Stimulated activated CD4-positive, alpha-beta T cell treated with anti-CD3 and anti-CD28 coated beads, Interleukin-4, amount 100 ng/mL, for 4 hours (primary cell): ENCODE results near the gene PHKG1.
"Not testable (repeated sequence)": the region's sequence is repeated elsewhere in the genome, so short reads cannot be mapped to it uniquely, and the experiment has no call there.

Experiments used
- DNase-seq, 2 experiments: peaks; one replicate each; pipeline ENCODE4 v3.0.0-alpha.2; 2020

Gene PHKG1

DNA sequence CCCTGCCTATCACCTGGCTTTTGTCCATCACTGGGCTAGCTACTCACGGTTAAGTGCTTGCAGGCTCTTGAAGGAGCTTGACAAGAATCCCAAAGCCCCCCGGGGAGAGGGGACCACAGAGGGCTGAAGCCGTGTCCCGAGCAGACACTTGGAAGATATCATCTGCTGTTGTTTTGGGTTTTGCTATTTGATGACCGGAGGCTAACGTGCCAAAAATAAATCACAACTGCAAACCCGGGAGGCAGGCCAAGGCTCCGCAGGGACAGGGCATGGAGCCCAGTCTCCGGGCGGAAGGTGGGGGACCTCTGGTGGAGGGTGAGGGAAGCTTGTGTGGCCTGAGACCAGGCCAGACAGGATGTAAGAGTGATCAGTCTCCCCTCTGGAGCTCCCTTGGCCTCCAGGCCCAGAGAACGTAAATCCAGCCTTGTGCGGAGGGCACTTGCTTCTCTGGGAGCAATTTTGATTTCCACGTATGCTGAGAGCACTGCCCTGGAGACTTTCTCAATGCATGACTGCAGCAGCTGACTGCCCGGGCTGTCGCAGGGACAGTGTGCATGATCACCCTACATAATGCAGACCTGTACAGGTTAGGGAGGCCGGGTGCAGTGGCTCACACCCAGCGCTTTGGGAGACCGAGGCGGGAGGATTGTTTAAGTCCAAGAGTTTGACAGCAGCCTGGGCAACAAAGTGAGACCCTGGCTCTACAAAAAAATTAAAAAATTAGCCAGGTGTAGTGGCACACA is at the start of gene PHKG1:
Gene PHKG1, minus strand, starts transcription at position 164 of the 743 bp plus-strand sequence. CDS start 4,011 bp downstream, outside the sequence.
- no peak for DNase-seq

DNA sequence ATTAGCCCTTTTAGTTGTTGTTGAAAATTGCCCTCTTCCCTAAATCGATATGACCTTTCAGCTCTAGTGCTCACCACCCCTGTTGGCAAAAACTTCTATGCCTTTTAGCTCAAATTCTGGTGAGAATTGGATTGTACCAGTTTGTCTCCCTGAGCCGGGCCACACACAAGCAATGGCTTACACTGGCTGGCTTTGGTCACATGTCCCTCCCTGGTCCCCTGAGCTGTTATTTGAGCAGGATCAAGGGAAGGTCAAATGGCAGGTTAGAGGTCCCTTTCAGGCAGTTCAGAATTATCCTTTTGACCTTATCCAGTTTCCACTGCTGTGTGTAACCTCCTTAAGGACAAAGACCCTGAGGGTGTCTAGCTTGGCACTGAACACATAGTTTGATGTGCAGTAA is 38.3 kb upstream of the PHKG1 start:
- not testable (repeated sequence) for DNase-seq

DNA sequence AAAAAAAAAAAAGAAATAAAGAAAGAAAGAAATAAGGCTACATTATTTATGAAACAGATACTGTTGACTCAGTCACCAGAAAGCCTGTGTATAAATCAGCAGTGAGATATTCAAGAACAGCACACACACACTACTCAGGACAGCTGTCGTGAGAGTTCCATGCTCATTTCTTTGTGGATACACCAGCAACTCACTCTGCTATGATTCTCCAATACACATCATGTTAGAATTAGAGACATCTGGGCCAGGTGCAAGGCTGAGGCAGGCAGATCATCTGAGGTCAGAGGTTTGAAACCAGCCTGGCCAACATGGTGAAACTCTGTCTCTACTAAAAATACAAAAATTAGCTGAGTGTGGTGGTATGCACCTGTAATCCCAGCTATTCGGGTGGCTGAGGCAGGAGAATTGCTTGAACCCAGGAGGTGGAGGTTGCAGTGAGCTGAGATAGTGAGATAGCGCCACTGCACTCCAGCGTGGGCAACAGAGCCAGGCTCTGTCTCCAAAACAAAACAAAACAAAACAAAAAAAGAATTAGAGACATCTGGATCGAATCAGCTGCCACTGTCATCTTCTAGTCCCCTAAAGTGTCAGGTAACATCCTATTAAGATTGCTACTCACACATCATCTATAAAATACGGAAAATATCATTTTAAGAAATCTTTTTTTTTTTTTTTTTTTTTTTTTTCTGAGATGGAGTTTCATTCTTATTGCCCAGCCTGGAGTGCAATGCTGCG is 34.7 kb upstream of the PHKG1 start:
- no peak for DNase-seq

DNA sequence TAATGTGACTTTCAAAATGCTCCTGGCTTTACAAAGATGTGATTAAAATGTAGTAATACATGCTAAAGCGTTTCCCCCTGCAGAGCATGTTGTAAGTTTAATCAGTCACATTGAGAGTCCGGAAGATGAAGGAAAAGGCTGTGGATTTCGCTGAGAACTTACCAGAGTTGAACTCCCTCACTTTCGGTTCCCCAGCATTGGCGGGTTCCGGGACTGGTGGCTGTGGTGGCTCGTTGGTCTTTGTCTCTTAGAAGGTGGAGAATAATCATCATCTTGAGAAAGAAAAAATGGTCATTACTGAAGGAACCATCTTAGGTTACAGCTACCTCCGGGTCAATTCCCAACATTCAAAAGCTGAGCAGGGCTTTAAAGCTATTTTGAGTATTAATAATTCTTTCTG is 33.1 kb upstream of the PHKG1 start:
- no peak for DNase-seq

DNA sequence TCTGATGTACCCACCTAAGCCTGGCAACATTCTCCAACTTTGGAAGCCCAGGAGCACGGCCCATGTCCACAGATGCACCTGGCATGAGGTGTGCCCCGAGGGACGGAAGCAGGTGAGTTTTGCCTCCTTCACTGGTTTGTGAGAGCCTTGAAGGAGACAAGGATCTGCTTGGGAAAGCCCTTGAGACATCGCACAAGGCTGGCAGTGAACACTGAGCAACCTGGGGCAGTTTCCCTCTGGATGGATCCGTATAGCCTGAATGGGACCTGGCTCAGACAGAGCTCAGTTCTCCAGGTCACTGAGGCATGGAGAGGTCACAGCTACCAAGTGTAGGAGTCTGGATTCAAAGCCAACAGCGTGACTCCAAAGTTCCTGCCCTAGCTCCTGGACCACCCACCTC is 32.2 kb upstream of the PHKG1 start:
- no peak for DNase-seq

DNA sequence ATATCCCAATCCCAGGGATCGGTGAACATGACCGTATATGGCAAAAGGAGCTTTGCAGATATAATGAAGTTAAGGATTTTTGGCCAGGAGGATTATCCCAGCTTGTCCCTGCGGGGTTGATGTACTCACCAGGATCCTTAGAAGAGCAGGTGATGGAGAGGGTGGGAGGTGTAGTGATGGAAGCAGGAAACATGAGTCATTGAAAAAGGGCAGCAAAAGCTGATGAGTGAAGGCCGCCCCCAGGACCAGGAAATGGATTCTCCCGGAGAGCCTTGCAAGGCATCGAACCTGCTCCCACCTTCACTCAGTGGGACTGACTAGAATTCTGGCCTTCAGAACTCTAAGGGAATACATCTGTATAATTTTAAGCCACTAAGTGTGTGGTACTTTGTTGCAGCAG is 28.7 kb upstream of the PHKG1 start:
- DNase-seq: no peak

DNA sequence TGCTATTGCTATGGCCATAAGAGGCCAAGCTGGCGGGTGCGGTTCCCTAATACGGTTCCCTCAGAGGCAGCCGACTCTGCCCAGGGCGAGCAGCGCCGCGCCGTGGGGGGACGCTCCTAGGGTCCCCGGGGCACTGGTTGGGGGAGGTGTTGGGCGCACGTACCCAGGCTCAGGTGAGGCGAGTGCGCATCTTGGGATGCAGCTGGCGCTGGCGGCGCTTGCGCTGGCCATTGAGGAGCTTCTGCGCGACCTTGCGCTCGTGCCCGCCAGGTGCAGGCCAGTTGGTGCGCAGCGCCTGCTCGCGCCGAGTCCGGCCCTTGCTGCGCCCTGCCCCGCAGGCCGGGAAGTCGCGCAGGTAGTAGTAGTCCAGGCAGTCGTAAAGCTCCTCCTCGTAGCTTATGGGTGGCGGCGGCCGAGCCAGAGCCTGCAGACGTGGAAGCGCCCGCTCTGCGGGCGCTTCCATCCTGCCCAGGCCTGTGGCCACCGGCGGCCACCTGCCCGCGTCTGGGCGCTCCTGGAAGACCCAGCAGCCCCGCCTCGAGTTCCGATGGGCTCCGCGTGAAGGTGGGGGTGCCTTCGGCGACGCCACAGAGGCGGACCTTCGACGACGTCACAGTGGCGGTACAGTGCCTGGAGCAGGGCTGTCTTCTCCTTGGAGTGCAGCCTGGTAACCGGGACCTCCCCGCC is 23.2 kb upstream of the PHKG1 start, which contains the start of gene NUPR2:
Gene NUPR2, minus strand, starts transcription at position 566 of the 687 bp plus-strand sequence. Its CDS starts 103 bp downstream, at position 463.
- no peak for DNase-seq

DNA sequence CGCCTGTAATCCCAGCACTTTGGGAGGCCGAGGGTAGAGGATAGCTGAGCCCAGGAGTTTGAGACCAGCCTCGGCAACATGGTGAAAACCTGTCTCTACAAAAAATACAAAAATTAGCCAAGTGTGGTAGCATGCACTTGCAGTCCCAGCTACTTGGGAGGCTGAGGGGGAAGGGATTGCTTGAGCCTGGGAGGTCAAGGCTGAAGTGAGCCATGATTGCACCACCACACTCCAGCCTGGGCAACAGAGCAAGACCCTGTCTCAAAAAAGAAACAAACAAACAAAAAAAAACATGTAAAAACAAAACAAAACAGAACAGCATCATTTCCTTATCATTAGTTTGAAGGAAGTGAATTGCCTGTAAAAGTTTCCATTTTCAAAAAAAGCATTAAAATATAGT is 19.5 kb upstream of the PHKG1 start:
- not testable (repeated sequence) for DNase-seq

DNA sequence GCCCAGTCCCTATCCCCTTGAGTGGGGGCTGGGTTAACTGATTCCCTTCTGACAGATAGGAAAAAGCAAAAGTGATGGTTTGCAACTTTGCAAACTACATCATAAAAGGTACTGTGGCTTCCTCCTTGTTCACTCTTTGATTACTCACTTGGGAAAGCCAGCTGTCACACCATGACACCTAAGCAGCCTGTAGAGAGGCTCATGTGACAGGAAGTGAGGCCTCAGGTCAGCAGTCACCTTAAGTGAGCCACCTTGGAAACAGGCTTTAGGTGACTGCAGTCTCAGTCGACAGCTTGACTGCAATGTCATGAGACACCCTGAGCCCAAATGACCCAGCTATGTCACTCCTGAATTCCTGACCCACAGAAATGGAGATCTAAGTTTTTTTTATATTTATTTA is 17.9 kb upstream of the PHKG1 start:
- no peak for DNase-seq

DNA sequence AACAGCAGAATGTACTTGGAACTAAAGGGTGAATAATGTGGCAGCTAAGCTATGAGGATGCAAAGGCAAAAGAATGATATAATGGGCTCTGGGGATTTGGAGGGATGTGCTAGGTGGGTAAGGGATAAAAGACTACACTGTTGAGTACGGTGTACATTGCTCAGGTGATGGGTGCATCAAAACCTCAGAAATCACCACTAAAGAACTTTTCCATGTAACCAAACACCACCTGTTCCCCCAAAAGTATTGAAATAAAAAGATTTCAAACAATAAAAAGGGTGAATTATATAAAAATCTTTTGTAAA is 15.2 kb upstream of the PHKG1 start:
- DNase-seq: no peak

DNA sequence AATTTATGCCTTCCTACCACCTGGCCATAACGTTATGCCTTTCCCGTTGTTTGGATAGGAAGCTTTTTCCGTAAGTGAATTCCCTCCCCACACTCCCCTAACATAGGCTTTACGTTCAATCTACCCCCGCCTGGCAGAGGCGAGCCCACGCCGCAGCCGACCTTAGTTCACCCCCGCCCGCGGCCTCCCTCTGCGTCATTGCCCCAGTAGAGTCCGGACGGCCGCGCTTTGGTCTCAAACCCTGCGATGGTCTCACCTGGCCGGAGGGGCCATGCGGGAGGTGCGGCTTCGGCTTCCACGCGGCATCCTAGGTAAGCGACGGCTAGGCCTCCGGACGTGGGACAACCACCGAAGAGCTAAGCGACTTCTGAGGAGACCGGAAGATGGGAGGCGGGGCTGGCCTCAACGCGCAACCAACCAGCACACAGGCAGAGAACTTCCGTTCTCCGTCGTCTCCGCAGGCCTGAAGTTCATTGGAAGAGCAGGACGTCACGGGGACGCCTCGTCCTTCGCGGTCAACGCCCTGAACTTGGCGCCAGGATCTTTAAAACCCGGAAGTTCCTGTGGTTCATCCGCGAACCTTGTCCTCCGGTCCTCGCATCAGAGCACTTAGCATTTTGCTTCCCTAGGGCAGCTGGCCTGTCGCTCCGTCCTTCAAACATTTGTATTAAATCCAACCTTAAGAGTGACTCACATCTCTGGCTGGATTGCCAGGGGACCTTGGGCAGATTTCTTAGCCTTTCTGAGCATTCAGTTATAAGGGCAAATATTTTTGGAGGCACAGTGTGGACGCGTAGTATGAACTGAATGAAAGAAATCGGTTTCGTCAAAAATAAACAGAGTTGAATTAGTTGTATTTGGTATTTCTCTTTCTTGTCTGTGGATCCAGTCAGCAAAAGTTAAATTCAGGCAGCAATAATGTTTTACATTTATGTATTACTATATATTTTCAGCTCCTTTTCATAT is 13.6 kb upstream of the PHKG1 start, which contains the start of gene CHCHD2:
Gene CHCHD2, minus strand, starts transcription at position 369 of the 966 bp plus-strand sequence. Its CDS starts 63 bp downstream, at position 306.
- DNase-seq: peak; percentile 85 to 96

DNA sequence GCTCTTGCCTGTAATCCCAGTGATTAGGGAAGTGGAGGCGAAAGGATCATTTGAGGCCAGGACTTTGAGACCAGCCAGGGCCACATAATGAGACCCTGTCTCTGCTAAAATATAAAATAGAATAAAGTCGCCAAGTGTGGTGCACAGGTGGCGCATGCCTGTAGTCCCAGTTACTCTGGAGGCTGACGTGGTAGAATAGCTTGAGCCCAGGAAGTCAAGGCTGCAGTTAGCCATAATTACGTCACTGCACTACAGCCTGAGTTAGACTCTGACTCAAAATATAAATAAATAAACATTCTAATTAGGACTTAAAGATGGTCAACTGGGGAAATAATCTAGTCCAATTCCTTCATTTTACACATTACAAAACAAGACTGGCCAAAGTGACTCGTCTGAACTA is 12.8 kb upstream of the PHKG1 start:
- DNase-seq: peak in 1 of 2 experiments; percentile 21

DNA sequence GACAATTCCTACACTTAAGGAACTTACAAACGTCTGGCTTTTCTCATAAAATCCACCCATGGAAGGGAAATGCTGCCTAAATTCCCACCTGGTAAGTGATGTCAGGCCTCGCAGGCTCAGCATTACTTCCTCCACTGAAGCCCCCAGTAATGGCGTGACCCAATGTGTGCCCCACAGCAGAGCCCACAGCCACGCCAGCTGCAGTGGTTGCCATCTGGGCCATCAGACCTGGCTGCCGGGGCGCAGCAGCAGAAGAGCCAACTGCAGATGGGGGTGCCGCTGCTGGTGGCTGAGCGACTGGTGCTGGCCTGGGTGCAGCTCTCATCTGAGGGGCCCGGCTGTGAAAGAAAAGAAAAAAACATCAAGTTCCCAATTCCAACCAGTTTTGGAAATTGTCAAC is 11.4 kb upstream of the PHKG1 start:
- DNase-seq: not testable (repeated sequence)

DNA sequence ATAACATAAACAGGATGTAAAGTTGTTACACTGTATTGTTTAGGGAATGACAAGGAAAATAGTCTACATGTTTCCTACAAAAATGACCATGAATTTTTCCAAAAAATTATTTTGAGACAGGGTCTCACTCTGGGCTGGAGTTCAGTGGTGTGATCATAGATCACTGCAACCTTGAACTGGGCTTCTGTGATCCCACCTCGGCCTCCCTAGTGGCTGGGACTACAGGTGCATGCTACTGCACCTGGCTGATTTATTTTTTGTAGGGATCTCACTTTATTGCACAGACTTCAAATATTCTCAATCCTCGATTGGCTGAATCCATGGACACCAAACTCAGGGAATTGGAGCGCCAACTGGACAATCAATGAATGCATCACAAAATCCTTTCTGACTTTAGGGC is 6.9 kb upstream of the PHKG1 start:
- no peak for DNase-seq

DNA sequence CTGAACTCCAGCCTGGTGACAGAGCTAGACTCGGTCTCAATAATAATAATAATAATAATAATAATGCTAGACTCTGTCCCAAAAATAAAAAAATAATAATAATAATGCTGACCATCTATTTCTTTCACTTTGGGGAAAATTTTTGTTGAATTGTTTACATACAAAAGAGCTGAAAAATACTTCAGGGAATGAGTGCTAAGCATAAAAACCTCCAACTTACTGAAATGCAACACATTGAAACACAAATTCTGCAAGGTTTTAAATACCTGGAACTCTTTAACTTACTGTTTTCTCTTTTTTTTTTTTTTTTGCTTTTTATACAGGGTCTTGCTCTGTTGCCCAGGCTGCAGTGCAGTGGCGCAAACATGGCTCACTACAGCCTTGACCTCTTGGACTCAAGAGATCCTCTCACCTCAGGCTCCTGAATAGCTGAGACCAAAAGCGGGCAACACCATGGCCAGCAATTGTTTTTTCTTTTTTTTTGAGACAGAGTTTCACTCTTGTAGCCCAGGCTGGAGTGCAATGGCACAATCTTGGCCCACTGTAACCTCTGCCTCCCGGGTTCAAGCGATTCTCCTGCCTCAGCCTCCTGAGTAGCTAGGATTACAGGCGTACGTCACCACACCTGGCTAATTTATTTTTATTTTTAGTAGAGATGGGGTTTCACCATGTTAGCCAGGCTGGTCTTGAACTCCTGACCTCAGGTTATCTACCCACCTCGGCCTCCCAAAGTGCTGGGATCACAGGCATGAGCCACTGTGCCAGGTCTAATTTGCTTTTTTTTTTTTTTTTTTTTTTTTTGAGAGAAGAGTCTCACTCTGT is 5.6 kb upstream of the PHKG1 start:
- not testable (repeated sequence) for DNase-seq

DNA sequence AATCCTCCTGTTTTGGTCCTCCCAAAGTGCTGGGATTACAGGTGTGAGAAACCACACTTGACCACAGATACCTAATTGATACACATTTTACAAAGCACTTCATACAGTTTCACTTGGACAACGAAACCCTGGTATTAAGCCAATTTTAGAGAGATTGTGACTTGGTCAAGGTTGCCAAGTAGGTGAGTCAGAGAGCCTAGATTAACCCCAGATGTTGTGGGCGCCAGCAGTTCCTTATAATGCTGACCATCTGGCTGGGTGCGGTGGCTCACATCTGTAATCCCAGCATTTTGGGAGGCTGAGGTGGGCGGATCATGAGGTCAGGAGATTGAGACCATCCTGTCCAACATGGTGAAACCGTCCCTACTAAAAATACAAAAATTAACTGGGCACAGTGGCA is 4.9 kb upstream of the PHKG1 start:
- DNase-seq: no peak

DNA sequence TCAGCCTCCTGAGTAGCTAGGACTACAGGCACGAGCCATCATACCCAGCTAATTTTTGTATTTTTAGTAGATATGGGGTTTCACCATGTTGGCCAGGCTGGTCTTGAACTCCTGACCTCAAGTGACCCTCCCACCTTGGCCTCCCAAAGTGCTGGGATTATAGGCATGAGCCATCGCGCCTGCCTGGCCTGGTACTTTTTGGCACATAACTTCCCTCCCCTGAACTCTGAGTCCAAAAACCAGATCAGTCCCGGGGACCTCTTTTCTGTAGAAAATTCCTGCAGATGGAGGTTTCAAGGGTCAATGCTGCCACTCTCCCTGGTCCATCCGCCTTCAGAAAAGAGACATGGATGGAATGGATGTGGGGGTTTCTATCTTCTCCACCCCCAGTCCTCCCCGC is 364 bp downstream of the PHKG1 start:
- DNase-seq: not testable (repeated sequence)

DNA sequence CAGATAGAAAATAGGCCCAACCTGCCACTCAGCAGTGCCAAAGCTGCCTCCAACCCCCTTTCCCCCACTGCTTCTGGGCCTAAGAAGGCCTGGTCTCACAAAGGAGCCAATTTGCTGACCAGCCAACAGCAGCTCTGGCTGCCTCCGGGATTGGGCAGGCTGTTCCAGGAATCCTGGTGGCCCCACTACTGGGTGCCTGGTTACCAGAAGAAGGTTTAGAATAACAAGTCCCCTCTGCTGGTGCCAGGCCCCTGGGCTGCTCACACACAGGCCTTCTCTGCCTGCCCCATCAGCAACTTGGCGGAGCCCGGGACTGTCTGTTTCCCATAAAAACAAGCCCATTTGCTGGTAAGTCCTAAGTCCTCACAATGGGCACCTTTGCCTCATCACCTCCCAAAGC is 1.2 kb downstream of the PHKG1 start:
- DNase-seq: no peak

DNA sequence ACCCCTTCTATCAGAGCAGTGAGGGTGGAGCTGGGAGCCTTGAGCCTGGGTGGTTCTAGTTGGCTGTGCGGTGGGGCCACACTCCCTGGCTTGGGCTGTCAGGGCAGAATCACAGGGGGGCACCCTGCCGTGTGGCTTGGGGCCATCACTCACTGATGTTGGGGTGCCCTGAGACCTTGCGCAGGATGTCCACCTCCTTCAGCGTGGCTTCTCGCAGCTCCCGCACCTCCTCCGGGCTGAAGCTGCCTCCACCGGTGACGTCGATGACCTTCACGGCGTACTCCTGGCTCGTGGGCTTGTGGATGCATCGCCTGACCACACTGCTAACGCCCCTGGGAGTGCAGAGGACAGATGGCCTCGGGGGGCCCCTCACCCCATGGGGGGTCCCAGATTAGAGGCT is 5.3 kb downstream of the PHKG1 start:
- DNase-seq: no peak

DNA sequence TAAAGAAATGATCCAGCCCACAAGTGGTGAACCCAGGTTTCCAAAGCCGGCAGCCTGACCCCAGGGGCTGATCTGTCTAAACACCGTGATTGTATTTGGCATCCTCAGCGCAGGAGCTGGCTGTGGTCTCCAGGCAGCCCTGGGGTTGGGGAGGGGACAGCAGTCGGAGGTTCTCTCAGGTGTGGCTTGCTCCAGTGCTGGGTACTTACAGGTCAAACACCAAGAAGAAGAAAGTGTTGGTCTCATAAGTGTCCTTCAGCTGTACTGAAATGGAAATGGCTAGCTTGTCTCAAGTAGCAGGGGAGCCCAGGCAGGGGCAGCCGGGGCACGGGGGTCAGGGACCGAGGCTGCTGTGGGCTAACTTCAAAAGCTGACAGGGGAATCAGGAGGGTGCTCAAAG is 6.0 kb downstream of the PHKG1 start:
- no peak for DNase-seq

DNA sequence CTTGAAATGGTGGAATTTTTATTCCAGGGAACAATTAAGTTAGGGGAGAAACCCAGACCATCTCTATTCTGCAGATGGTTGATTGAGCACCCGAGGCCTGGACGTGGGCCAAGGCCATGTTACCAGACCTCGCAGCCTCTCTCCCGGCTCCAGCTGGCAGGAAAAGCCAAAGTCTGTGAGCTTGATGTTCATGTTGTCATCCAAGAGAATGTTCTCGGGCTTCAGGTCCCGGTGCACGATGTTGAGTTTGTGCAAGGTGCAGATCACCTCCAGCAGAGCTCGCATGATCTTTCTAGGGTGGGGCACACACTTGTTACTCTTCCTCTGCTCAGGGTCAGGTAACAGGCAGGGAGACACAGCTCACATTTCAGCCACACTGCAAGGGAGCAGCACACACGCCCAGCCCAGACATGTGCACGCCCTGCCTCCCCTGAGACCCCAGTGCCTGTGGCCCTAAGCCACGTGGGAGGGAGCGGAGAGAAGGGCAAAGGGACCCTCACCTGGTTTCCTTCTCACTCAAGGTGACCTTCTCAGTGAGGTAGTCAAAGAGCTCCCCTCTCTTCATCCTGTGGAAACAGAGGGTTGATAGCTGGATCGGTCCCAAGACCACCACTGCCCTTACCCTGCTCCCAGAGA is 9.5 kb downstream of the PHKG1 start:
- DNase-seq: no peak
